Naive B cell (primary cell): ENCODE measurements around the gene CAP1. TPM values are rescaled to one million over a fixed set of nuclear protein-coding genes. Genes with fewer than 3 reads are reported as not detected.
"Not testable (repeated sequence)": the region's sequence is repeated elsewhere in the genome, so short reads cannot be mapped to it uniquely, and the experiment has no call there.

Experiments
- ATAC-seq, 2 donors: fragments of 150-1000 bp; cut with Tn5 transposase; 2 replicates each; pipeline ENCODE4 v1.10.0; 2021; ENCODE audit warnings: low read depth in 2 of 2, mild to moderate bottlenecking in 2 of 2, moderate library complexity in 2 of 2
- DNase-seq: peaks from one replicate; pipeline ENCODE4 v3.0.0; 2022
- H3K27ac Mint-ChIP-seq, 6 donors: one replicate each; pipeline ENCODE4 v1.8.0; 2020 to 2022; ENCODE audit warnings: mild to moderate bottlenecking in 6 of 6, mixed read lengths in 6 of 6, moderate library complexity in 5 of 6, inconsistent platforms in 2 of 6
- H3K27me3 Mint-ChIP-seq, 3 donors: one replicate each; pipeline ENCODE4 v1.8.0; 2021 to 2022; ENCODE audit warnings: mixed read lengths in 3 of 3, mild to moderate bottlenecking in 1 of 3
- H3K36me3 Mint-ChIP-seq, 2 donors: one replicate each; pipeline ENCODE4 v1.8.0; 2020 to 2022; ENCODE audit warnings: mixed read lengths in 2 of 2, inconsistent platforms in 1 of 2, mild to moderate bottlenecking in 1 of 2
- H3K4me1 Mint-ChIP-seq, 3 donors: one replicate each; pipeline ENCODE4 v1.8.0; 2020 to 2022; ENCODE audit warnings: mixed read lengths in 3 of 3, inconsistent platforms in 1 of 3, mild to moderate bottlenecking in 1 of 3, moderate library complexity in 1 of 3
- H3K4me3 Mint-ChIP-seq, 8 donors: one replicate each; pipeline ENCODE4 v1.8.0; 2020 to 2022; ENCODE audit warnings: mild to moderate bottlenecking in 8 of 8, mixed read lengths in 8 of 8, moderate library complexity in 8 of 8, inconsistent platforms in 2 of 8
- H3K9me3 Mint-ChIP-seq, 7 donors: one replicate each; pipeline ENCODE4 v1.8.0; 2020 to 2022; ENCODE audit warnings: mixed read lengths in 7 of 7, mild to moderate bottlenecking in 5 of 7, inconsistent platforms in 2 of 7, moderate library complexity in 1 of 7
- polyA plus RNA-seq, 6 donors: library from polyadenylated mRNA; unstranded; fragments of 300-500 nt; fragmentation: Illumina TruSeq; gene quantifications; one replicate each; pipeline ENCODE4 v1.2.3, GENCODE V29; 2021; ENCODE audit warnings: low read depth in 6 of 6

The CAP1 gene
- polyA plus RNA-seq, 6 donors from 2014 or later, result 550 to 750 (median 592) TPM

DNA sequence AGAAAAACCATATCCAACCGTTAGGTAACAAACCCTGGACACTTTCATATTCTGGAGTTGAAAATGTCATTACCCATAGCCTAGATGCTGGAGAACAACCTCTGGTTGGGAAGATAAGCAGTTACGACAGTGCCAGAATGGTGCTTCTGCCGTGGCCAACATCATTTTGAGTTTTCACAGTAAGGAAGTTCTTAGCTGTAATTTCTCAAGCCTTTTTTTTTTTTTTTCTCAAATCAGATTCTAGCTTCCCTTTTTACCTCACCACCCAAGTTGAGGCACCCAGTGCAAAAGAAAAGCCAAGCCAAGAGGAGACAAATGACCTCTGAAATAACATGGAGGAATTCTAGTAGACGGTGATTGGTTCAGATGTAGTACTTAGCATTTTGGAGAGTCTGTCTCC is 34.7 kb downstream of the CAP1 start:
- DNase-seq, result no peak
- no peaks in the 10 kb centered on the region for H3K27me3 Mint-ChIP-seq
- peak overlapping the region; percentile 4 to 79 (median 48) for H3K27ac Mint-ChIP-seq
- H3K9me3 Mint-ChIP-seq, result no peaks in the 10 kb centered on the region
- ATAC-seq, result peak in 1 of 2 donors; percentile 35
- peak overlapping the region in 3 of 8 donors; percentile 50 to 61 (median 55) for H3K4me3 Mint-ChIP-seq
- peaks cover 14 to 31% (median 17%) of the 10 kb centered on the region in 3 donors for H3K4me1 Mint-ChIP-seq
- H3K36me3 Mint-ChIP-seq, result peaks cover 4 to 29% of the 10 kb centered on the region in 2 donors

DNA sequence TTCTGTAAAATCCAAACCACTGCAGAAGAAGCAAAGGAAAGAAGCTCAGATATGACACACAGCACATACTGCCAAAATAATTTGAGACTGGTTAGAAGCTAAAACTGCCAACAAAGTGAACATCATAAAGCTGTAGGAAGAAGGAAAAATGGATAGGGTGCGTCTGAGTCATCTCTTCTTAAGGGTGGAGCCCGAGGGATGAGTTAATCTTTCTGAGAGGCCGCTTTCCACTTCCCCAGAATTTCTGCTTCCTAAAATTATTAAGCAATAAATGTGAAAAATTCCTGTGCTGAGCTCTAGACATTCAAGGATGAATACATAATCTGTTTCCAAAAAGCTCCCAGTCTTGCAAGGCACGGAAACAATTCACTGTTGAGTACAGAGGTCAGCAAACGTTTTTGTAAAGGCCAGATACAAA is 36.4 kb downstream of the CAP1 start:
- peaks cover 14 to 32% (median 20%) of the 10 kb centered on the region in 3 donors for H3K4me1 Mint-ChIP-seq
- DNase-seq (no peak), ATAC-seq (no peak)
- no peaks in the 10 kb centered on the region for H3K9me3 Mint-ChIP-seq
- peaks cover 0 to 17% of the 10 kb centered on the region in 2 donors for H3K36me3 Mint-ChIP-seq
- no peak overlapping the region for H3K4me3 Mint-ChIP-seq
- peak overlapping the region in 2 of 6 donors; percentile 27 to 30 for H3K27ac Mint-ChIP-seq
- H3K27me3 Mint-ChIP-seq, result no peaks in the 10 kb centered on the region

DNA sequence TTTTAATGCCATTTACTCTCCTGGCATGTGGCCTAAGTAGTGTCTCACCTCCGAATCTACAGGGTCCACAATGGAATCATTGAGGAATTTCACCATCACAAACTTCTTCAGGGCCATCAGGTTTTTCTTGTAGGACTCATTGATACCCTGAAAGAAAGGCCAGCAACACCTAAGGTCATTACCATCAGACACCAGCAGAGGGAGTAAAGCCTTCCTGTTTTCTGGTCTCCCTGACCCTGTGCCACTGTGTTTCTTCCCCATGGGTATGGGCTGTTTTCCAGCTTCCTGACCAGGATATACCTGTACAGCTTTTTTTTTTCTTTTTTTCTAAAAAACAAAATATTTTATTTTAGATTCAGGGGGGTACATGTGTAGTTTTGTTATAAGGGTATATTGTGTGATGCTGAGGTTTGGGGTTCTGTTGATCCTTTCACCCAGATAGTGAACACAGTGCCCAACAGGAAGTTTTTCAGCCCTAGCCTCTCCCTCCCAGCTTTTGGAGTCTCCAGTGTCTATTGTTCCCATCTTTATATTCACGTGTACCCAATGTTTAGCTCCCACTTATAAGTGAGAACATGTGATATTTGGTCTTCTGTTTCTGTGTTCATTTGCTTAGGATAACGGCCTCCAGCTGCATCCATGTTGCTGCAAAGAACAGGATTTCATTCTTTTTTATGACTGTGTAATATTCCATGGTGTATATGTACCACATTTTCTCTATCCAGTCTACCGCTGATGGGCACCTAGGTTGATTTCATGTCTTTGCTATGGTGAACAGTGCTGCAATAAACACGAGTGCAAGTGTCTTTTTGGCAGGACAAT is 38.2 kb downstream of the CAP1 start:
- H3K36me3 Mint-ChIP-seq, result no peaks in the 10 kb centered on the region
- no peaks in the 10 kb centered on the region for H3K27me3 Mint-ChIP-seq
- H3K27ac Mint-ChIP-seq, result peak overlapping the region in 2 of 6 donors; percentile 33 to 84
- no peak overlapping the region for H3K4me3 Mint-ChIP-seq
- ATAC-seq (peak; percentile 58 to 73), DNase-seq (peak; percentile 46)
- H3K9me3 Mint-ChIP-seq, result no peaks in the 10 kb centered on the region
- H3K4me1 Mint-ChIP-seq, result peaks cover 14 to 30% (median 17%) of the 10 kb centered on the region in 3 donors

DNA sequence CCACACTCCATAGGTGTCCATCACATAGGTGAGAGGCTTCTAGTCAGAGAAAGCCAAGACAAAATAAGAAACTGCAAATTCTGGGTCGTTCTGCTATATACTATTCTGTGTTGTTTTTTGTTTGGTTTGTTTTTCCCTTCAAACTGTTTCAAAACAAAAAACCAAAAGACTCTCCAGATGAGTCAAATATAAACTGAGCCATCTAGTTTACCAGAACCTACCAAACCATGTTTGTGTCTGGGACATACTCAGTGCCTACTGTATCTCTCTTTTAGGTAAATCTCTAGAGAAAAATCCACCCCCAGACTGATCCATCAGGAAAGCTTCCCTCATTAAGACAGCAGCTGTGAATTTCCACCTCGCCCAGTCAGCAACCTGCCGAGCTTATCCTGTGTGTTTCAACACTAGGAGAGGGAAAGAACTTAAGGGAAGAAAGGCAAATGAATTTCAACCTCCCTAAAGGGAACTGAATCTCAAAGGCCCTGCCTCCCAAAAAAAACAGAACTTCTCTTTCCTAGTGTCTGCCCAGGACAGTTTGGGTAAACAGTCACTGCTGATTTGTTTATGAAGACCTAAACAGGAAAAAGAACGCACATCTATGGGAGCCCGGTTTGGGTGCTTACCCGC is 39.4 kb downstream of the CAP1 start:
- H3K9me3 Mint-ChIP-seq, result no peaks in the 10 kb centered on the region
- H3K4me1 Mint-ChIP-seq, result peaks cover 7 to 28% (median 20%) of the 10 kb centered on the region in 3 donors
- peaks cover 0 to 4% of the 10 kb centered on the region in 2 donors for H3K36me3 Mint-ChIP-seq
- peak overlapping the region in 3 of 6 donors; percentile 49 to 90 (median 78) for H3K27ac Mint-ChIP-seq
- no peak overlapping the region for H3K4me3 Mint-ChIP-seq
- ATAC-seq (no peak), DNase-seq (no peak)
- H3K27me3 Mint-ChIP-seq, result no peaks in the 10 kb centered on the region

DNA sequence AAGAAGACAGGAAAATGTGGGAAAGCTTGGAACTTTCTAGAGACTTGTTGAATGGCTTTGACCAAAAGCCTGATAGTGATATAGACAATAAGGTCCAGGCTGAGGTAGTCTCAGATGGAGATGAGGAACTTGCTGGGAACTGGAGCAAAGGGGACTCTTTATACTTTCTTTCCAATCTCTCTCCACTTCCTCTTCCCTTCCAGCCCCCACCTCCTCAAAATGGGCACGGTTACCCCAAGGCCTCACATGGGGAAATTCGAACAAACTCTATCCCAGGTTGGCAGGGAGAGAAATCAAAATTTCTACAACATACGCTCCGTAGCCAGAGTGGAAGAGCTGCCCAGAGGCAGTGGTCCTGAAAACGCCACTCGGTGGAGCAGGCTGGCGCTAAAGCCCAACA is 41.3 kb downstream of the CAP1 start:
- DNase-seq, result no peak
- H3K36me3 Mint-ChIP-seq, result peaks cover 0 to 11% of the 10 kb centered on the region in 2 donors
- no peak overlapping the region for H3K4me3 Mint-ChIP-seq
- H3K27me3 Mint-ChIP-seq, result no peaks in the 10 kb centered on the region
- no peak overlapping the region for H3K27ac Mint-ChIP-seq
- no peaks in the 10 kb centered on the region for H3K9me3 Mint-ChIP-seq
- peaks cover 7 to 22% (median 21%) of the 10 kb centered on the region in 3 donors for H3K4me1 Mint-ChIP-seq
- no peak for ATAC-seq

DNA sequence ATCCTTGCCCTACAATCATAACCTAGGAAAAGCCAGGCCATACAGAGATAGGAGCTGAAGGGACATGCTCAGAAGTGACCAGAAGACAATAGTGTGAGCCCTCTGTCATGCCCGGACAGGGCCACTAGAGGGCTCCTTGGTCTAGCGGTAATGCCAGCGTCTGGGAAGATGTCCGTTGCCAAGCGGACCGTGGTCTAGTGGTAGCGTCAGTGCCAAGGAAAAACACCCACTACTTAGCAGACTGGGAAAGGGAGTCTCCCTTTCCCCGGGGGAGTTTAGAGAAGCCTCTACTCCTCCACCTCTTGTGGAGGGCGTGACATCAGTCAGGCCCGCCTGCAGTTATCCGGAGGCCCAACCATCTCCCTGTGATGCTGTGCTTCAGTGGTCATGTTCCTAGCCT is 44.2 kb downstream of the CAP1 start:
- peak overlapping the region in 1 of 6 donors; percentile 67 for H3K27ac Mint-ChIP-seq
- not testable (repeated sequence) for H3K27me3 Mint-ChIP-seq, ATAC-seq, H3K9me3 Mint-ChIP-seq
- peaks cover 9 to 11% of the 10 kb centered on the region in 2 donors for H3K36me3 Mint-ChIP-seq
- peak; percentile 30 for DNase-seq
- H3K4me3 Mint-ChIP-seq, result peak overlapping the region in 3 of 8 donors; percentile 35 to 76 (median 39)
- peaks cover 7 to 17% (median 15%) of the 10 kb centered on the region in 3 donors for H3K4me1 Mint-ChIP-seq

DNA sequence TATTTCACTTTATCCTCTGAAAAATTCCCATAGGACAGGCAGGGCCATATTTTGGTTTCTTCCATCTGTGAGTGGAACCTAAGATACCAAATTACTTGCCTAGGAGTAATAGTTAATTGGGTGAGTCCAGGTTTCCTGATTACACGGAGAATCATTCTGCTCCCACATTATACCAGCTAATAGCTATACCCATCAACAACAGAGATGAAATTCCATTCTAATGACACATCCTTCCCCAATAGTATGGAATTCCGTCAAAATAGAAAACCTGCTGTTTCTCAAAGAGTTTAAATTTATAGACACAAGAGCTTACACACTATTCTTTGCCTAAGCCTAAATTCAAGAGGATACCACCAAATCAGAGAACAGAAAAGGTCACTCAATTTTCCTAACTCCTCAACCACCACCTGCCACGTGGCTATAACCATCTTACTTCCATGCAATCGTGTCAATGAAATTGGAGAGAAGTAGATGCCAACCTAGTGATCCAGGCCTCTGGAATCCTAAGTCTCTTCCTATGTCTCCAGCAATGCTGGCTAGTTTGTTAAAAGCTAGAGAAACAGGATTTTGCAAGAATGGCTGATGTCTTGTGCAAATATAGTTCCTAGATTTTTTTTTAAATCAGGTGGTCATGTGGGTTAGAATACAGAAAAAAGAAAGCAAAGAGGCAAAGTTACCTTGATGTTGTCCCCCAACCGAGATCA is 50.3 kb downstream of the CAP1 start:
- H3K4me3 Mint-ChIP-seq, result no peak overlapping the region
- ATAC-seq (no peak), DNase-seq (no peak)
- H3K27me3 Mint-ChIP-seq, result no peaks in the 10 kb centered on the region
- H3K4me1 Mint-ChIP-seq, result peaks cover 10 to 14% (median 11%) of the 10 kb centered on the region in 3 donors
- peaks cover 9 to 13% of the 10 kb centered on the region in 2 donors for H3K36me3 Mint-ChIP-seq
- no peak overlapping the region for H3K27ac Mint-ChIP-seq
- peaks cover 0 to 3% (median 0%) of the 10 kb centered on the region in 7 donors for H3K9me3 Mint-ChIP-seq

DNA sequence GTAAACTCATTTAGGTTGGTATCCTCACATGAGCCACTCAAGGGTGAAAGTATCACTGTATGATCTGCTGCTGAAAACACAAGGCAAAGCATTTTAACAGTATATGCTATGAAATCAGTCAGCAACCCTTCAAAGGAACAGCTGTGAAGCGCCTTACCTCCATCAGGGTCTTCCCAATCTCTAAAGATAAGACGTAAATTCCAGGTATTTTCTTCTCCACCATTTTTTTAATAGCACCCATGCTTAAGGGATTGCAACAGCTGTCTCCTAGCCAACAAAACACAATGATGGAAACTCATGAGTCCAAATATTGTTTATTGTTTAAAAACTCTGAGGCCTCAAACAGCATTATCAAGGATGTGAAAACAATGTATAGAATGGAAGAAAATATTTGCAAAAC is 51.7 kb downstream of the CAP1 start:
- H3K4me1 Mint-ChIP-seq, result peaks cover 20 to 25% (median 21%) of the 10 kb centered on the region in 3 donors
- DNase-seq, result no peak
- no peak for ATAC-seq
- H3K27ac Mint-ChIP-seq, result no peak overlapping the region
- H3K4me3 Mint-ChIP-seq, result no peak overlapping the region
- H3K9me3 Mint-ChIP-seq, result peaks cover 0 to 3% (median 0%) of the 10 kb centered on the region in 7 donors
- H3K27me3 Mint-ChIP-seq, result no peaks in the 10 kb centered on the region
- peaks cover 6% of the 10 kb centered on the region in 2 donors for H3K36me3 Mint-ChIP-seq

DNA sequence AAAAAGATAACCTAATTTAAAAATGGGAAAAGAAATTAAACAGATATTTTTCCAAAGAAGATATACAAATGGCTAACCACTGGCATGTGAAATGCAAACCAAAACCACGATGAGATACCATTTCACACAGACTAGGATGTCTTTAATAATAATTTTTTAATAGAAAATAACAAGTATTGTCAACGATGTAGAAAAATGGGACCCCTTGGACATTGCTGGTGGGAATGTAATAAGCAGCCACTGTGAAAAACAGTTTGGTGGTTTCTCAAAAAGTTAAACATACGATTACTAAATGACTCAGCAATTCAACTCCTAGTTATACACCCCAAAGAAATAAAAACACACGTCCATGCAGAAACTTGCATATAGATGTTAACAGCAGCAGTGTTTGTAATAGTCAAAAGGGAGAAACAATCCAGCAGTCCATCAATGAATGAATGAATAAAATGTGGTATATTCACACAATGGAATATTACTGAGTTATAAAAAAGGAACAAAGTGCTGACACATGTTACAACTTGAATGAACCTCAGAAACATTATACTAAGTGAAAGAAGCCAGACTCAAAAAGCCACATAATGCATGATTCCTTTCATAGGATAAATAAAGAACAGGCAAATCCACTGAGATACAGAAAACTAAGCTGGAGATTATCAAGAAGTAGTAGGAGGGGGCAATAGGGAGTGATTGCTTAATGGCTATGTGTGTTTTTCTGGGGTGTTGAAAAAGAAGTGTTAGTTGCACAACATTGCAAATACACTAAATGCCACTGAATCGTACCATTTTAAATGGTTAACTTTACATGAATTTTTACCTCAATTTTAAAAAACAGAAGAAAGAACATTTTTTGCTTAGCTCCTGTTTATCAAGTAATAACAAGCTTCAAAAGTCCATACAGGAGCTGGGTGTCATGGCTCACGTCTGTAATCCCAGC is 52.4 kb downstream of the CAP1 start:
- ATAC-seq (no peak), DNase-seq (no peak)
- H3K9me3 Mint-ChIP-seq, result peaks cover 0 to 3% (median 0%) of the 10 kb centered on the region in 7 donors
- H3K4me3 Mint-ChIP-seq, result peak overlapping the region in 1 of 8 donors; percentile 58
- peaks cover 0 to 6% of the 10 kb centered on the region in 2 donors for H3K36me3 Mint-ChIP-seq
- H3K4me1 Mint-ChIP-seq, result peaks cover 26 to 31% (median 26%) of the 10 kb centered on the region in 3 donors
- no peak overlapping the region for H3K27ac Mint-ChIP-seq
- H3K27me3 Mint-ChIP-seq, result no peaks in the 10 kb centered on the region

DNA sequence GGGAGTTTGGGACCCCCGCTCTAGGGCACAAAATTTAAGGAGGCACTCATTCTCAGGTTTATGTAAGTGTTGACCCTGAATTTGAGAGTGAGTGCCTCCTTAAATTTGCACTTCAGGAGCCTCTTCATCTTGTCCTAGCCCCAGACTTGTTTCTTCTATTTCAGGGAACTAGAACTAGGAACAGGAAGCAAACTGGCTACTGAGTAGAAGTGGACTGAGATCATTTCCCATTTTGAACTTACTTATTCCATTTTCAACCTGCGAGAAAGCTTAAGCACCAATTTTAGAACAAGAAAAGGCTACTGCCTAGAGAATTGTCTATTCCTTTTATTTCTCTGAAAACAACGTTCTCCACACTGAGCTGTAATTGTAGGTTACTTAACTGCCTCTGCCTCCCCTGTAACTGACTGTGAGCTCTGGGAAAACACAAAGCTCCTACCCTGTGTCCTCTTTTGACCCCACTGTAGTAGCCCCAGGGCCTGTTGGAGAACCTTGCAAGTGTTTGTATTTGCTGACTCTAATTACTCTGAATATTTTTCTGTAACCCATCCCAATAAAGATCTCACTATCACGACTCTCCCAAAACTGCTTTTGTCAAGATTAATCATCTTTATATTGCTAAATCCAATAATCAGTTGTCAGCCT is 54.1 kb downstream of the CAP1 start:
- ATAC-seq (no peak), DNase-seq (no peak)
- Mint-ChIP-seq H3K4me3 (peak overlapping the region in 1 of 8 donors; percentile 94), H3K27me3 (peaks cover 0 to under 1% (median 0%) of the 10 kb centered on the region in 3 donors), H3K36me3 (peaks cover 0 to 6% of the 10 kb centered on the region in 2 donors), H3K9me3 (peaks cover 0 to 3% (median 0%) of the 10 kb centered on the region in 7 donors), H3K27ac (peak overlapping the region in 1 of 6 donors; percentile 29), H3K4me1 (peaks cover 26 to 31% (median 26%) of the 10 kb centered on the region in 3 donors)

DNA sequence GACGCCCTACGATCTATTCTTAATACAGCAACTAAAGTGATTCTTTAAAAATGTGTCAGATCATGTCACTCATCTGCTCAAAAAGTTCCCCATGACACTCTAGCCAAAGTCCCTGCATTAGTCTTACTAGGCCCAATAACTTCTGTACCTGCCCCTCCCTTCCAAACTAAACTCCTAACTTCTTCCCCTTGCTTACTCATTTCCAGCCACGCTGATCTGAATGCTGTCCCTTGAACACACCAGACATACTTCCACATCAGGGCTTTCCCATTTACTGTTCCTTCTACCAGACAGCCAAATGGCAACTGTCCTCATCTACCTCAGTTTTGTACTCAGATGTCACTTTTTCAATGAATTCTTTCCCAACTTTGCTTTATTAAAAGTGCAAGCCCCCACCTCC is 55.3 kb downstream of the CAP1 start:
- Mint-ChIP-seq H3K9me3 (peaks cover 0 to 3% (median 0%) of the 10 kb centered on the region in 7 donors), H3K27me3 (peaks cover 0 to 6% (median 0%) of the 10 kb centered on the region in 3 donors), H3K4me3 (peak overlapping the region in 4 of 8 donors; percentile 16 to 94 (median 34)), H3K27ac (peak overlapping the region in 3 of 6 donors; percentile 29 to 67 (median 56)), H3K36me3 (peaks cover 0 to 6% of the 10 kb centered on the region in 2 donors), H3K4me1 (peaks cover 26 to 31% (median 26%) of the 10 kb centered on the region in 3 donors)
- ATAC-seq (no peak), DNase-seq (no peak)

DNA sequence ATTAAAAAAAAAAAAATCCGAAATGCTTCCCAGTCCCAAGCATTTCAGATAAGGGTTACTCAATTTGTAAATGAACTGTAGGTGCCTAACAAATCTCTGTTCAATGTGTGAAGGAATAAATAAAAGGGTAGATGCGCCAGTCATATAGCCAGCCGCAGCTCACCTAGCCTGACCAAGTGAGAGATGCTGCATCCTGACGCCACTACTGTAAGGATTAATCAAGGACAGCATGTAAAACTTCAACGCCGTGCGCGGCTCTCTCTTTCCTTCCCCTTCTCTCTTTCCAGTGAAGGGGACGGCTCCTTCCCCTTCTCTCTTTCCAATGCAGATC is 56.1 kb downstream of the CAP1 start:
- DNase-seq, result no peak
- H3K27ac Mint-ChIP-seq, result peak overlapping the region in 5 of 6 donors; percentile 52 to 97 (median 97)

More for the DNA sequence above, 56.1 kb downstream of the CAP1 start:
- H3K27me3 Mint-ChIP-seq, result peaks cover 0 to 8% (median 0%) of the 10 kb centered on the region in 3 donors
- H3K9me3 Mint-ChIP-seq, result peaks cover 0 to 4% (median 0%) of the 10 kb centered on the region in 7 donors
- peak overlapping the region; percentile 93 to 98 (median 96) for H3K4me3 Mint-ChIP-seq
- peak; percentile 13 to 19 for ATAC-seq
- peaks cover 26 to 31% (median 26%) of the 10 kb centered on the region in 3 donors for H3K4me1 Mint-ChIP-seq
- peaks cover 0 to 6% of the 10 kb centered on the region in 2 donors for H3K36me3 Mint-ChIP-seq
